GM12878 (cell line): ENCODE measurements around the gene CDKN2B. TPM values are rescaled to one million over a fixed set of nuclear protein-coding genes. Genes with fewer than 3 reads are reported as not detected.

Source experiments
- ATAC-seq: fragments of 200-7000 bp; cut with Tn5 transposase; 3 replicates; pipeline ENCODE4 v1.9.1; 2020; ENCODE audit warnings: mild to moderate bottlenecking, moderate library complexity
- BruUV-seq: library from RNA; stranded (reverse); fragments of 400-500 nt; replicated peaks from 2 replicates; lab custom pipeline; 2021; lab: Mats Ljungman, UMichigan
- CTCF ChIA-PET: fragments of 300-600 bp; sonication (Branson Sonifier 250); formaldehyde crosslinking; extraction: SDS; loops from one replicate; lab custom pipeline; 2021; ENCODE audit warnings: inconsistent platforms; lab: Yijun Ruan, JAX
- POLR2A ChIA-PET: fragments of 350-600 bp; formaldehyde crosslinking; extraction: SDS; loops from one replicate; lab custom pipeline; 2021; ENCODE audit warnings: inconsistent platforms; lab: Charles Lee
- RAD21 ChIA-PET: fragments of 300-600 bp; sonication (Branson Sonifier 250); formaldehyde crosslinking; loops from one replicate; lab custom pipeline; 2023; ENCODE audit warnings: antibody characterized with exemption; ENCODE audit not compliant: unreplicated experiment; lab: Charles Lee
- SMC1A ChIA-PET: fragments of 300-600 bp; sonication (Branson Sonifier 250); formaldehyde crosslinking; loops from one replicate; lab custom pipeline; 2023; ENCODE audit not compliant: unreplicated experiment, uncharacterized antibody; lab: Charles Lee
- DNase-seq: peaks from one replicate; pipeline ENCODE4 v3.0.0-alpha.2; 2011; ENCODE audit warnings: low read depth, low spot score
- FAIRE-seq: peaks from 3 replicates; lab custom pipeline; 2011; peaks lifted over from hg19 to GRCh38; lab: Jason Lieb, UNC
- H2AFZ ChIP-seq: 2 replicates; pipeline ENCODE4 v1.6.0; 2011; ENCODE audit warnings: low read depth, low read length, control low read depth; ENCODE audit not compliant: control insufficient read depth
- H3K27ac ChIP-seq: 2 replicates; pipeline ENCODE4 v1.5.1; 2011; ENCODE audit warnings: control low read depth; ENCODE audit not compliant: control insufficient read depth, insufficient read depth
- H3K27me3 ChIP-seq, 2 experiments: replicated peaks in 1 of 2; 2 replicates each; pipeline versions ENCODE4 v1.6.0 to v1.6.1; 2011; ENCODE audit warnings: low read length in 1 of 2; ENCODE audit not compliant: control insufficient read depth in 2 of 2, insufficient read depth in 2 of 2
- H3K36me3 ChIP-seq, 2 experiments: 2 replicates each; pipeline ENCODE4 v1.5.1; 2011; ENCODE audit warnings: low read length in 1 of 2; ENCODE audit not compliant: control insufficient read depth in 2 of 2, insufficient read depth in 2 of 2
- H3K4me1 ChIP-seq: 2 replicates; pipeline ENCODE4 v1.6.1; 2011; ENCODE audit warnings: mild to moderate bottlenecking, low read length, moderate library complexity, mixed read lengths; ENCODE audit not compliant: control insufficient read depth, insufficient read depth
- H3K4me2 ChIP-seq: 2 replicates; pipeline ENCODE4 v1.6.0; 2011; ENCODE audit warnings: control low read depth; ENCODE audit not compliant: control insufficient read depth, insufficient read depth
- H3K4me3 ChIP-seq: fragments of 200-600 bp; sonication (generic); 2 replicates; pipeline ENCODE4 v1.5.1; 2016
- H3K79me2 ChIP-seq: 2 replicates; pipeline ENCODE4 v1.6.0; 2011; ENCODE audit warnings: low read length; ENCODE audit not compliant: control insufficient read depth, insufficient read depth
- H3K9ac ChIP-seq: 2 replicates; pipeline ENCODE4 v1.8.0; 2011; ENCODE audit warnings: low read length, control low read depth, mixed read lengths; ENCODE audit not compliant: control insufficient read depth, insufficient read depth
- H3K9me3 ChIP-seq: replicated peaks from 3 replicates; pipeline ENCODE4 v1.5.1; 2011; ENCODE audit warnings: mild to moderate bottlenecking, low read length; ENCODE audit not compliant: control insufficient read depth, insufficient read depth
- H4K20me1 ChIP-seq: 2 replicates; pipeline ENCODE4 v1.6.0; 2011; ENCODE audit not compliant: control insufficient read depth, insufficient read depth
- CBX5 ChIP-seq: sonication (generic); IDR thresholded peaks from 2 replicates; pipeline ENCODE4 v1.6.1; 2016; ENCODE audit warnings: low read depth, moderate library complexity, mild to moderate bottlenecking, inconsistent platforms
- IKZF1 ChIP-seq: fragments of 450-650 bp; conservative IDR thresholded peaks from 2 replicates; pipeline ENCODE4 v1.6.1; 2017; ENCODE audit warnings: antibody characterized with exemption, mild to moderate bottlenecking
- SREBF1 ChIP-seq: IDR thresholded peaks from 2 replicates; pipeline ENCODE4 v1.6.1; 2012; ENCODE audit warnings: mild to moderate bottlenecking, low read length
- TARDBP ChIP-seq: IDR thresholded peaks from 2 replicates; pipeline ENCODE4 v1.6.1; 2016; ENCODE audit warnings: borderline replicate concordance
- TCF12 ChIP-seq: IDR thresholded peaks from 2 replicates; pipeline ENCODE4 v1.6.1; 2011; ENCODE audit warnings: low read depth, mild to moderate bottlenecking, low read length
- WGBS: methylation state at CpG from one replicate; pipeline ENCODE4 v1.1.6; 2016; ENCODE audit warnings: low lambda C conversion rate; ENCODE audit not compliant: insufficient replicate concordance, insufficient coverage; ENCODE audit errors: missing lambda C conversion rate; 5-methylcytosine and 5-hydroxymethylcytosine counted together
- in situ Hi-C: fragments of 300-500 bp; cut with MboI; formaldehyde crosslinking; loops from 9 replicates; pipeline ENCODE4 v1.14.3; 2018; ENCODE audit warnings: mixed read lengths
- intact Hi-C: fragments of 100-400 bp; cut with micrococcal nuclease; formaldehyde crosslinking; loops from one replicate; pipeline ENCODE4 v1.14.2; 2022; ENCODE audit not compliant: unreplicated experiment
- polyA plus RNA-seq, 11 experiments: library from polyadenylated mRNA; depleted of rRNA in 4 of 11; unstranded in 6 of 11; stranded (reverse) in 5 of 11; fragments of >200 nt; fragmentation: Nextera tagmentation in 4 of 11; fragmentation: Illumina TruSeq in 1 of 11; extraction: Ambion mirVana in 4 of 11; extraction: Trizol in 1 of 11; gene quantifications; 1 replicate in 1 of 11; 2 replicates in 10 of 11; pipeline versions ENCODE4 v1.2.1 to v1.2.3, GENCODE V29; 2011 to 2016; ENCODE audit warnings: inconsistent platforms in 2 of 11, missing spikeins in 2 of 11, low read depth in 1 of 11
- total RNA-seq, 4 experiments: library from RNA; depleted of rRNA in 3 of 4; stranded (reverse); fragments of >200 nt in 3 of 4; fragmentation: Illumina TruSeq in 1 of 4; extraction: Trizol in 1 of 4; gene quantifications; 2 replicates each; pipeline versions ENCODE4 v1.2.1 to v1.2.3, GENCODE V29; 2013 to 2021
- TF ChIP-seq, protein P1 (sequence below): fragments of 150-350 bp; IDR thresholded peaks from 2 replicates; pipeline ENCODE4 v1.6.1; 2016; ENCODE audit warnings: low read depth, low read length
- TF ChIP-seq, protein P2 (sequence below): IDR thresholded peaks from 2 replicates; pipeline ENCODE4 v1.6.1; 2012; ENCODE audit warnings: low read length, inconsistent platforms

The CDKN2B gene
- total and polyA plus RNA-seq, 10 of the 15 experiments (the other 5 are each of a cell fraction or from before 2014, with no cell fraction given): 0.03 to 0.47 (median 0.08) TPM; not detected in 1

DNA sequence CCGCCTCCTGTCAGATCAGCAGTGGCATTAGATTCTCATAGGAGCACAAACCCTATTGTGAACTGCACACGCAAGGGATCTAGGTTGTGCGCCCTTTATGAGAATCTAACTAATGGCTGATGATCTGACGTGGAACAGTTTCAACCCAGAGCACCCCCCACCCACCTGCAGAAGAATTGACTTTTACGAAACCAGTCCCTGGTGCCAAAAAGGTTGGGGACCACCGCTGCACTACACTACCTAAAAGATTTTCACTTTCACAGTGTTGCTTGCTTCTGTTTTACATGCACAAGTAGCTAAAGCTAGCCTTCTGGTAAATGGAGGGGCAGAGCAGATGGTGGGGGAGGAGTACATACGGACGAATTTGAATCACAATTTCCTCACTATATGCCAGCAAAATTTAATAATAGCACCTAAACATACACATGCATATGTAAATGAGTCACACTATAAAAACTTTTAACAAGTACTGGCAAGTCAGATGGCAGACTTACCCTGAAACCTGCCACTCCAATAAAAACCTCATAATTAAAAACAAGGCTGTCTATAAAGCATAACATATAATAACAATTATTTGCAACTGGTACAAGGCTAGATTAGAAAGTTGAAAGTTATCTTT, 24.0 kb upstream of the CDKN2B start:
- ATAC-seq: no peak
- H3K79me2 ChIP-seq: no peaks in the 10 kb centered on the region
- ChIA-PET SMC1A (interaction anchor here (1.7 kb wide), 1 partner anchor 219 kb away, joined by 5 read pairs; no protein-coding TSS in a partner anchor), RAD21 (no interaction called here), CTCF (interaction anchor here (1.6 to 1.7 kb wide), 2 partner anchors 25 to 211 kb away, joined by 4 read pairs; partner anchors contain the start of gene CDKN2B), POLR2A (no interaction called here)
- TF ChIP-seq CBX5: no peak
- intact Hi-C loops: loop anchor here (10.0 kb wide), 1 partner anchor 202 kb away; no protein-coding TSS in a partner anchor
- DNase-seq: no peak
- H4K20me1 ChIP-seq: no peaks in the 10 kb centered on the region; the same call in 1 of the 2 replicates
- H2AFZ ChIP-seq: no peak overlapping the region
- no peak overlapping the region for H3K27ac ChIP-seq
- in situ Hi-C loops: no loop called here
- no peak overlapping the region for H3K9ac ChIP-seq
- no peaks in the 10 kb centered on the region for H3K9me3 ChIP-seq
- no peaks in the 10 kb centered on the region for H3K27me3 ChIP-seq
- H3K4me3 ChIP-seq: no peak overlapping the region
- no TSS peak for BruUV-seq
- no peak for FAIRE-seq
- peaks cover 10% of the 10 kb centered on the region for H3K4me1 ChIP-seq
- WGBS: 90% methylated on average over 8 of the region's 8 CpGs
- no peak overlapping the region for H3K4me2 ChIP-seq
- no peaks in the 10 kb centered on the region for H3K36me3 ChIP-seq

DNA sequence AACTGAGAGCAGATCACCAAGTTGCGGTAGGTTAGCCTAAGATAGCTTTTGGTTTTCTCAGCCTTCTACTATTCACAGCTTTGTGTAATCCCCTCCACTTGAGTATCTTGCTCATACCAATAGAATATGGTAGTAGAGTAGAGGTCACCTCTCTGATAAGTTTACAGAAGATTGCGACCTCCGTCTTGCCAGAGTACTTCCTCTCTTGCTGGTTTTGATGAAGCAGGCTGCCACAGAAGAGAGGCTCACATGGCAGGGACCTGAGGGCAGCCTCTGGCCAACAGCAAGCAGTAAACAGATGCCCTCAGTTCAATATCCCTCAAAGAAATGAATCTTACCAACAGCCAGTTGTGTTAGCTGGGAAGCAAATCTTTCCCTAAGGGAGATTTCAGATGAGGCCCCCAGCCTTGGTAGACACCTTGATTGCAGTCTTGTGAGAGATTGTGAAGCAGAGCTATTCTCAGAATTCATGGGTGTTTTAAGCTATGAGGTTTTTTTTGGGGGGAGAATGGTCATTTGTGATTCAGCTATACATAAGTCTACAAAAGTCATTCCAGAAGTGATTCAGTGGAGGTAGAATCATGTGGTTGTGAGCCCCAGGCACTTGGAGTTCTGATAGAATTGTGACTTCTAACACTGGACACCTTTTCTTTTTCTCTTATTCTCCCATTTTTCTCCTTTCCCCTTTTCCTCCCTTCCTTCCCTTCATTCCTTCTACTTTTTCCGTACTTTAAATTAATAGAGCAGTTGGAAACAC, 22.7 kb upstream of the CDKN2B start:
- H3K27me3 ChIP-seq: no peaks in the 10 kb centered on the region
- SMC1A ChIA-PET: interaction anchor here (1.7 to 2.2 kb wide), 2 partner anchors 23 to 218 kb away, joined by 5 to 9 read pairs; partner anchors contain the start of gene CDKN2B
- H3K4me1 ChIP-seq: peaks cover 10% of the 10 kb centered on the region
- no peak overlapping the region for H2AFZ ChIP-seq
- no peak overlapping the region for H3K4me2 ChIP-seq
- intact Hi-C loops: loop anchor here (10.0 kb wide), 1 partner anchor 203 kb away; no protein-coding TSS in a partner anchor
- DNase-seq: no peak
- H3K9ac ChIP-seq: no peak overlapping the region
- ATAC-seq: no peak
- POLR2A ChIA-PET: no interaction called here
- no peaks in the 10 kb centered on the region for H3K9me3 ChIP-seq
- no TSS peak for BruUV-seq
- in situ Hi-C loops: no loop called here
- no peaks in the 10 kb centered on the region; the same call in 1 of the 2 replicates for H4K20me1 ChIP-seq
- no peak for FAIRE-seq
- no peaks in the 10 kb centered on the region for H3K36me3 ChIP-seq
- TF ChIP-seq SREBF1 (no peak), TCF12 (no peak), IKZF1 (no peak), TARDBP (no peak)
- TF ChIP-seq, protein P1, sequence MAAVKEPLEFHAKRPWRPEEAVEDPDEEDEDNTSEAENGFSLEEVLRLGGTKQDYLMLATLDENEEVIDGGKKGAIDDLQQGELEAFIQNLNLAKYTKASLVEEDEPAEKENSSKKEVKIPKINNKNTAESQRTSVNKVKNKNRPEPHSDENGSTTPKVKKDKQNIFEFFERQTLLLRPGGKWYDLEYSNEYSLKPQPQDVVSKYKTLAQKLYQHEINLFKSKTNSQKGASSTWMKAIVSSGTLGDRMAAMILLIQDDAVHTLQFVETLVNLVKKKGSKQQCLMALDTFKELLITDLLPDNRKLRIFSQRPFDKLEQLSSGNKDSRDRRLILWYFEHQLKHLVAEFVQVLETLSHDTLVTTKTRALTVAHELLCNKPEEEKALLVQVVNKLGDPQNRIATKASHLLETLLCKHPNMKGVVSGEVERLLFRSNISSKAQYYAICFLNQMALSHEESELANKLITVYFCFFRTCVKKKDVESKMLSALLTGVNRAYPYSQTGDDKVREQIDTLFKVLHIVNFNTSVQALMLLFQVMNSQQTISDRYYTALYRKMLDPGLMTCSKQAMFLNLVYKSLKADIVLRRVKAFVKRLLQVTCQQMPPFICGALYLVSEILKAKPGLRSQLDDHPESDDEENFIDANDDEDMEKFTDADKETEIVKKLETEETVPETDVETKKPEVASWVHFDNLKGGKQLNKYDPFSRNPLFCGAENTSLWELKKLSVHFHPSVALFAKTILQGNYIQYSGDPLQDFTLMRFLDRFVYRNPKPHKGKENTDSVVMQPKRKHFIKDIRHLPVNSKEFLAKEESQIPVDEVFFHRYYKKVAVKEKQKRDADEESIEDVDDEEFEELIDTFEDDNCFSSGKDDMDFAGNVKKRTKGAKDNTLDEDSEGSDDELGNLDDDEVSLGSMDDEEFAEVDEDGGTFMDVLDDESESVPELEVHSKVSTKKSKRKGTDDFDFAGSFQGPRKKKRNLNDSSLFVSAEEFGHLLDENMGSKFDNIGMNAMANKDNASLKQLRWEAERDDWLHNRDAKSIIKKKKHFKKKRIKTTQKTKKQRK: no peak
- TF ChIP-seq, protein P2, sequence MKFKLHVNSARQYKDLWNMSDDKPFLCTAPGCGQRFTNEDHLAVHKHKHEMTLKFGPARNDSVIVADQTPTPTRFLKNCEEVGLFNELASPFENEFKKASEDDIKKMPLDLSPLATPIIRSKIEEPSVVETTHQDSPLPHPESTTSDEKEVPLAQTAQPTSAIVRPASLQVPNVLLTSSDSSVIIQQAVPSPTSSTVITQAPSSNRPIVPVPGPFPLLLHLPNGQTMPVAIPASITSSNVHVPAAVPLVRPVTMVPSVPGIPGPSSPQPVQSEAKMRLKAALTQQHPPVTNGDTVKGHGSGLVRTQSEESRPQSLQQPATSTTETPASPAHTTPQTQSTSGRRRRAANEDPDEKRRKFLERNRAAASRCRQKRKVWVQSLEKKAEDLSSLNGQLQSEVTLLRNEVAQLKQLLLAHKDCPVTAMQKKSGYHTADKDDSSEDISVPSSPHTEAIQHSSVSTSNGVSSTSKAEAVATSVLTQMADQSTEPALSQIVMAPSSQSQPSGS: no peak
- CTCF ChIA-PET: interaction anchor here (1.4 to 1.7 kb wide), 3 partner anchors 23 to 212 kb away, joined by 3 to 4 read pairs (median 4); partner anchors contain the start of gene CDKN2B
- WGBS: 96% methylated on average over 4 of the region's 4 CpGs
- RAD21 ChIA-PET: interaction anchor here (2.2 kb wide), 1 partner anchor 218 kb away, joined by 8 read pairs; no protein-coding TSS in a partner anchor
- H3K27ac ChIP-seq: no peak overlapping the region
- H3K79me2 ChIP-seq: no peaks in the 10 kb centered on the region
- H3K4me3 ChIP-seq: no peak overlapping the region
